Fibroblast of lung (primary cell): Measurements from ENCODE around the gene PER2.

Source experiments
- EZH2 ChIP-seq: IDR thresholded peaks from 2 replicates; pipeline ENCODE4 v1.5.1; 2012; ENCODE audit warnings: low read length, control low read depth, mild to moderate bottlenecking; ENCODE audit errors: missing control alignments
- TF ChIP-seq, protein P1 (sequence below), 2 donors: IDR thresholded peaks in 1 of 2; conservative IDR thresholded peaks in 1 of 2; 1 replicate in 1 of 2; 2 replicates in 1 of 2; pipeline ENCODE4 v1.5.1; 2011 to 2012; ENCODE audit warnings: low read length in 2 of 2, control low read depth in 1 of 2, inconsistent platforms in 1 of 2, low read depth in 1 of 2, mild to moderate bottlenecking in 1 of 2

DNA sequence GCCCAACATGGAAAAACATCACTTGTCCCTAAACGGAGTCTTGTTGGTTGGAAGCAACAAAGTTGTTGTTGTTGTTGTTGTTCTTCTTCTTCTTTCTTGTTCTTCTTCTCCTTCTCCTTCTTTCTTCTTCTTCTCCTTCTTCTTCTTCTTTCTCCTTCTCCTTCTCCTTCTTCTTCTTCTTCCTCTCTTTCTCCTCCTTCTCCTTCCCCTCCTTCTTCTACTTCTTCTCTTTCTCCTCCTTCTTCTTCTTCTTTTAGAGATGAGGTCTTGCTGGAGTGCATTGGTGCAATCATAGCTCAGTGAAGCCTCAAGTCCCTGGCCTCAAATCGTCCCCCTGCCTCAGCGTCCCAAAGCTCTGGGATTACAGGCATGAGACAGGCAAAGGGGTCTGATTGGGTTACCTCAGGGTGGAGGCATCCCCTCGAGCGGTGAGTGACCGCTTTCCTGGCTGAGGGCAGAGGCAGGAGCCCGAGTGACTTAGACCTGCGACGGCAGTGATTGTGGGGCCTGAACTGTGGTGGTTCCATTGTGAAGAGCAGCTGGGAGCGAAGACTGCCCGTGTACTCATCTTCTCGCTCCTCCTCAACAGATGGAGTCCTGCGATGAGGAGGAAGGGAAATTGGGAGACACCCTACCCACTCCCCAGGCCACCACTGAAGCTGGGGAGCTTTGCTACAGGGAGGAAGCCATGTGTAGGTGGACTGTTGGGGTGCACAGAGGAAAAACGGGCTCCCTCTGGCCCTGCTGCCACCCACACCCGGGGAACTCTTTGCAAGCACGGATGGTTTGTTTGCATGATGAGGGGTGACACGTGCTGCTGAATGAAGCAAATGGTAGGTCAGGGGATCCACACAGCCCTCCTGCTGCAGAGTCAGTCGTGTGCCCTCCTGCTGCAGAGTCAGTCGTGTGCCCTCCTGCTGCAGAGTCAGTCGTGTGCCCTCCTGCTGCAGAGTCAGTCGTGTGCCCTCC lies 7.0 kb upstream of the PER2 start:
- TF ChIP-seq, protein P1, sequence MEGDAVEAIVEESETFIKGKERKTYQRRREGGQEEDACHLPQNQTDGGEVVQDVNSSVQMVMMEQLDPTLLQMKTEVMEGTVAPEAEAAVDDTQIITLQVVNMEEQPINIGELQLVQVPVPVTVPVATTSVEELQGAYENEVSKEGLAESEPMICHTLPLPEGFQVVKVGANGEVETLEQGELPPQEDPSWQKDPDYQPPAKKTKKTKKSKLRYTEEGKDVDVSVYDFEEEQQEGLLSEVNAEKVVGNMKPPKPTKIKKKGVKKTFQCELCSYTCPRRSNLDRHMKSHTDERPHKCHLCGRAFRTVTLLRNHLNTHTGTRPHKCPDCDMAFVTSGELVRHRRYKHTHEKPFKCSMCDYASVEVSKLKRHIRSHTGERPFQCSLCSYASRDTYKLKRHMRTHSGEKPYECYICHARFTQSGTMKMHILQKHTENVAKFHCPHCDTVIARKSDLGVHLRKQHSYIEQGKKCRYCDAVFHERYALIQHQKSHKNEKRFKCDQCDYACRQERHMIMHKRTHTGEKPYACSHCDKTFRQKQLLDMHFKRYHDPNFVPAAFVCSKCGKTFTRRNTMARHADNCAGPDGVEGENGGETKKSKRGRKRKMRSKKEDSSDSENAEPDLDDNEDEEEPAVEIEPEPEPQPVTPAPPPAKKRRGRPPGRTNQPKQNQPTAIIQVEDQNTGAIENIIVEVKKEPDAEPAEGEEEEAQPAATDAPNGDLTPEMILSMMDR (conservative IDR thresholded peaks at IDR 0.05 in 1 of 2, IDR thresholded peaks at IDR 0.05 in 1 of 2; ENCODE audit: low read depth in 1 of 2, low read length in 2 of 2) = no peak
- no peak for TF ChIP-seq EZH2
